GM18870 (cell line): Measurements from ENCODE around the gene TRAP1.
"Not testable (repeated sequence)": the region's sequence is repeated elsewhere in the genome, so short reads cannot be mapped to it uniquely, and the experiment has no call there.

Experiments used
- ATAC-seq: cut with Tn5 transposase; IDR thresholded peaks from one replicate; pipeline ENCODE4 v1.9.1; 2021; ENCODE audit warnings: moderate library complexity; ENCODE audit not compliant: unreplicated experiment

Gene TRAP1

GRCh38 chr16:3618769-3619141, 98.6 kb downstream of the TRAP1 start:
- no peak for ATAC-seq

GRCh38 chr16:3612510-3613466, 104.5 kb downstream of the TRAP1 start:
- no peak for ATAC-seq

DNA sequence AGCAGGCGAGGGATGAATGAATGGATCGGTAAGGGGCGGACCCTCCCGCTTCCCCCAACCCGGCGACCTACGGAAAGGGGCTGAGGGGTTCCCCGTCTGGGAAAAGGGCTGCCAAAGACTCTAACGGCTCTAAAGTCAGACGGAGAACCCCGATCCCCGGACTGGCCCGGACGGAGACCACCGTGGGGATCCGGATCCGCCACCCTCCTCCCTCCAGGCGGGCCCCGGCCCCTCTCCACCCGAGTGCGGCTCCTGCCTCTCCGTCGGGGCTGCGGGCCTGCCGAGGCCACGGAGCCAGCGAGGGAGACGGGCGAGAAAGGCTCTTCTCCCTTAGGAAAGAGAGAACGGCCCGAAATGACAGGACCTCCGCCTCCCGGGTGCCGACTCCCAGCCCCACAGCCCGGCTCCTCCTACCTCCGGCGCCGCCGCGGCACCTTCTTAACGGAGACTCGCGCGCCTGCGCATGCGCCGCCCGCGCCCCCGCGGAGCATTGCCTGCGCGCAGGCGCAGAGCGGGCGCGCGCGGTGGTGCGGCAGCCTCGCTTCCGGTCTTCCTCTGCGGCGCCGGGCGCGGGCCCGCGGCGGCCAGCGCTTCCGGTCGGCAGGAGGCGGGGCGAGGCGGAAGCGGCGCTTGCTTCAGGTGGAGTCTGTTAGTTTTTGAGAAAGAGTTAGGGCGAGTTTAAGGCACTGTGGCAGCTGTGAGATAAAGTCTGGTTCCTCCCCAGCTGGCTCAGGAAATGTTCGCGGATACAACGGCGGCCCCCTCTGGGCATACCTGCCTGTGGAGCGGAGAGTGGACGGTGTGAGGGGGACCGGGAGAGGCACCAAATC, 106.0 kb downstream of the TRAP1 start, which contains the start of gene SLX4:
SLX4 (minus strand) TSS at position 461 of the 830 bp plus-strand sequence. CDS start 2,642 bp downstream, outside the sequence.
- peak; percentile 55 for ATAC-seq

DNA sequence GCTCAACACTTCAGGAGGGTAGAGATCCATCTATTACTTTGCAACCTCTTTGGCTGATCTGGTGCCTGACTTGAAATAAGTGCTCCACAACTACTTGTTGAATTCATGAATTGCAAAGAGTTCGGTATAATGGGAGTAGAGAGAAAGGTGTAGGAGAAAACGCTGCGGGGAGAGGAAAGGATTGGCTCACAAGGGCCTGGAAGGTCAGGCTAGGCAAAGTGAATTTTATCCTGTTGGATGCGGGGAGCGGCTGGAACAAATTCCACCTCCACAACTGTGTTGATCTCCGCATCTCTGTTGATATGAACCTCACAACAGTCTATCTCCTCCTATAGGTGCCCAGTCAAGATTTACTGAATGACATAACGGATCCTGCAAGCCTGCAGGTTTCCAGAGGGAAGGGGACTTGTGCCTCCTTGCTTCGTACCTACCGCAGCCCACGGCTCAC, 106.6 kb downstream of the TRAP1 start:
- peak; percentile 19 for ATAC-seq

- no peak for ATAC-seq
These were observed 107.2 kb downstream of the TRAP1 start for GRCh38 chr16:3609895-3610697.

DNA sequence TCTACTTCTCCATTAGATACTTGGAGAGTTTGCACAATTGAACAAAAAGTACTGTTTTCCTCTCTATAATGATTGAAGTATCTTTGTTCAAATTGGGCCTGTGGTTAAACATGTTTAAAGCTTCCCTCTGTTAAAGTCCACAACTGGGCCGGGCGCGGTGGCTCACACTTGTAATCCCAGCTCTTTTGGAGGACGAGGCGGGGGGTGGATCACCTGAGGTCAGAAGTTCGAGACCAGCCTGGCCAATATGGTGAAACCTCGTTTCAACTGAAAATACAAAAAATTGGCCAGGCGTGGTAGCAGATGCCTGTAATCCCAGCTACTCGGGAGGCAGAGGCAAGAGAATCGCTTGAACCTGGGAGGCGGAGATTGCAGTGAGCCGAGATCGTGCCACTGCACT, 108.3 kb downstream of the TRAP1 start:
- not testable (repeated sequence) for ATAC-seq

- ATAC-seq = no peak
These were observed 109.3 kb downstream of the TRAP1 start for GRCh38 chr16:3608069-3608468.
